Inflammatory macrophage treated with lipopolysaccharide for 4 hours (primary cell): ENCODE measurements around the gene LRRTM3.
A peak's percentile ranks its signal among the peaks of the same experiment; 100 is the strongest.

Source experiments
- DNase-seq: peaks from one replicate; pipeline ENCODE4 v3.0.0-alpha.2; 2020

LRRTM3 gene

GRCh38 chr10:67036808-67037207 lies 111.0 kb downstream of the LRRTM3 start:
- peak; percentile 47 for DNase-seq

GRCh38 chr10:67043041-67043440 lies 117.2 kb downstream of the LRRTM3 start:
- no peak for DNase-seq

GRCh38 chr10:67045404-67045803 lies 119.6 kb downstream of the LRRTM3 start:
- DNase-seq: no peak

GRCh38 chr10:67046507-67046906 lies 120.7 kb downstream of the LRRTM3 start:
- DNase-seq: no peak

GRCh38 chr10:67049988-67050387 lies 124.2 kb downstream of the LRRTM3 start:
- DNase-seq: no peak

- no peak for DNase-seq
Observed at GRCh38 chr10:67050415-67050814, 124.6 kb downstream of the LRRTM3 start.

GRCh38 chr10:67072654-67073053 lies 146.8 kb downstream of the LRRTM3 start:
- DNase-seq: no peak

- no peak for DNase-seq
Observed at GRCh38 chr10:67075491-67075971, 149.7 kb downstream of the LRRTM3 start.

GRCh38 chr10:67076144-67076543 lies 150.3 kb downstream of the LRRTM3 start:
- no peak for DNase-seq

- DNase-seq: no peak
Observed at GRCh38 chr10:67077376-67077775, 151.5 kb downstream of the LRRTM3 start.

GRCh38 chr10:67079126-67079525 lies 153.3 kb downstream of the LRRTM3 start:
- DNase-seq: no peak

GRCh38 chr10:67086327-67087134 lies 160.7 kb downstream of the LRRTM3 start:
- no peak for DNase-seq

- DNase-seq: no peak
Observed at GRCh38 chr10:67087135-67087425, 161.2 kb downstream of the LRRTM3 start.

GRCh38 chr10:67088036-67088435 lies 162.2 kb downstream of the LRRTM3 start:
- DNase-seq: no peak

- DNase-seq: no peak
Observed at GRCh38 chr10:67095531-67095930, 169.7 kb downstream of the LRRTM3 start.

GRCh38 chr10:67098461-67098860 lies 172.6 kb downstream of the LRRTM3 start:
- no peak for DNase-seq

GRCh38 chr10:67100951-67101350 lies 175.1 kb downstream of the LRRTM3 start:
- DNase-seq: no peak

GRCh38 chr10:67107670-67108069 lies 181.8 kb downstream of the LRRTM3 start:
- DNase-seq: no peak

GRCh38 chr10:67110286-67110685 lies 184.4 kb downstream of the LRRTM3 start:
- no peak for DNase-seq

GRCh38 chr10:67112765-67113164 lies 186.9 kb downstream of the LRRTM3 start:
- no peak for DNase-seq

- no peak for DNase-seq
Observed at GRCh38 chr10:67114945-67115344, 189.1 kb downstream of the LRRTM3 start.

- no peak for DNase-seq
Observed at GRCh38 chr10:67115972-67116371, 190.1 kb downstream of the LRRTM3 start.

- DNase-seq: no peak
Observed at GRCh38 chr10:67119651-67120050, 193.8 kb downstream of the LRRTM3 start.

GRCh38 chr10:67127441-67127840 lies 201.6 kb downstream of the LRRTM3 start:
- DNase-seq: no peak

- DNase-seq: no peak
Observed at GRCh38 chr10:67140641-67141040, 214.8 kb downstream of the LRRTM3 start.
